GM21515 (cell line): Measurements from ENCODE around the gene UGT1A8.

Source experiments
- ATAC-seq: cut with Tn5 transposase; IDR thresholded peaks from one replicate; pipeline ENCODE4 v1.9.1; 2021; ENCODE audit not compliant: unreplicated experiment

The UGT1A8 gene

GRCh38 chr2:233817361-233817911 lies 200.0 kb downstream of the UGT1A8 start:
- no peak for ATAC-seq

DNA sequence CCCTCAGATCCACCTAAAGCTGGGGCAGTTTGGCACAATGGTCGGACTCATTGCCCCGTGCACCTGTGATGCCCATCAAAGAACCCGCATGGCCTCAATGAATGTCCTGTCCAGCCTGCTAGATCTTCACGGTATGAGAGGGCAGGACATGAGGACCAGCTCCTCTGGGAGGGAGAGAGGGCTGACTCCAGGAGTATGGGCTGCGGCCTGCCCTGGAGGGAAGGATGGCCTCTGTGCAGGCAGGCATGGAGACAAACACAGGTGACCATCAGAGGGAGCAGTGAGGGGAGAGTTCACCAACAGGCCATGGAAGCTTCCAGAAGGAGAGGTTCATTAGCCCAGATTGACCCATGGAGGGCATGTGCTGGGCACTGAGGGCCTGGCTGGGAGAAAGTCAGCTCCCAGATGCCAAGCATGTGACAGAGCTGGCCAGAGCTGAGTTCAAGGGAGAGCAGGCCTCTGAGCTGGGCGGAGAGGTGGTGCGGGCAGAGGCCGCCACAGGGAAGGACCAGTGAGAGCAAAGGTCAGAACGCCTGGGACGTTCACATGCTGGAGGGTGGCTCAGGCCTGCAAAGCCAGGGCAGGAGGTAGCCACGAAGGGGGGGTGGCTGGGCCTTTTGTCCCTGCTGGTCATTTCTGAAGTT lies 200.7 kb downstream of the UGT1A8 start:
- ATAC-seq, result no peak

DNA sequence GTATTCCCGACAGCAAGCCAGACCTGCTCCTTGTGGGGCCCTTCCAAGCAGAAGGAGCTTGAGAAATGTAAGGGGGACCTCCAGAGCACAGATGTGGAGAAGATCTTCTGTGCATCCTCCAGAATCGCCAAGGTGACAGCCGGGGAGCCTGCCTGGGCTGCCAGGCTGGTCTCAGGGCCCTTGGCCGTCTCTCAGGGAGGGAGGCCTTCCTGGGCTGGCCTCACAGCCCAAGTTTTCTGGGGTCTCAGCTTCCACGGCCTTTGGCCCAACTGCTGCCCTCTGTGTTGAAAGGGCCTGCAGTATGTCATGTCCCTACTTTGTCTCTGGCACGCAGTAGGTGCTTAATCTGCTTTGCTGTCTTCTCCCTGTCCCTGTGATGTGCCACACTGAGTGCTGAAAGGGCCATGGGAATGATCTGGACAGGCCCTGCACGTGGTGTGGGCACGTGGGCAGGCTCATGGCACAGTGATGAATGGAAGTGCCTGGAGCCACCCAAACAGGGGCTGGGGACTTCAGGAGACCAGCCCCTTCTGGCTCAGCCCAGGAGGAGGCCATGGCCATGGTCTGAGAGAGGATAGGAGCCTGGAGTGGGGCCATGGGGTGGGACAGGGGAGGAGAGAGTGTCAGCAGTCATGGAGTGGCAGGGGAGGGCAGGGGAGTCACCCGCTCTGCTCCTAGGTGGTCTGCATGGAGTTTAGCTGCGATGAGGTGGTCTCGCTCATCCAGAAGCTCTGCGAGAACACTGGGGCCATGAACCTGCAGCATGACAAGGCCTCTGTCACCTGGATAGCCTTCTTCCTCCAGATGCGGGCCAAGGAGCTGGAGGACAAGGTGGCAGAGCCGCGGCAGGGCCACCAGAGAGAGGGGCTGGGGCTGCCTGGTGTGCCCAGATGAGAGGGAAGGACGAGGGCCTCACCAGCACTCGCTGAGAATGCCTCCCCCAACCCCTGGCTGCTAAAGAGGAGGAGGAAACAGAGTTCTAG lies 201.5 kb downstream of the UGT1A8 start:
- no peak for ATAC-seq

DNA sequence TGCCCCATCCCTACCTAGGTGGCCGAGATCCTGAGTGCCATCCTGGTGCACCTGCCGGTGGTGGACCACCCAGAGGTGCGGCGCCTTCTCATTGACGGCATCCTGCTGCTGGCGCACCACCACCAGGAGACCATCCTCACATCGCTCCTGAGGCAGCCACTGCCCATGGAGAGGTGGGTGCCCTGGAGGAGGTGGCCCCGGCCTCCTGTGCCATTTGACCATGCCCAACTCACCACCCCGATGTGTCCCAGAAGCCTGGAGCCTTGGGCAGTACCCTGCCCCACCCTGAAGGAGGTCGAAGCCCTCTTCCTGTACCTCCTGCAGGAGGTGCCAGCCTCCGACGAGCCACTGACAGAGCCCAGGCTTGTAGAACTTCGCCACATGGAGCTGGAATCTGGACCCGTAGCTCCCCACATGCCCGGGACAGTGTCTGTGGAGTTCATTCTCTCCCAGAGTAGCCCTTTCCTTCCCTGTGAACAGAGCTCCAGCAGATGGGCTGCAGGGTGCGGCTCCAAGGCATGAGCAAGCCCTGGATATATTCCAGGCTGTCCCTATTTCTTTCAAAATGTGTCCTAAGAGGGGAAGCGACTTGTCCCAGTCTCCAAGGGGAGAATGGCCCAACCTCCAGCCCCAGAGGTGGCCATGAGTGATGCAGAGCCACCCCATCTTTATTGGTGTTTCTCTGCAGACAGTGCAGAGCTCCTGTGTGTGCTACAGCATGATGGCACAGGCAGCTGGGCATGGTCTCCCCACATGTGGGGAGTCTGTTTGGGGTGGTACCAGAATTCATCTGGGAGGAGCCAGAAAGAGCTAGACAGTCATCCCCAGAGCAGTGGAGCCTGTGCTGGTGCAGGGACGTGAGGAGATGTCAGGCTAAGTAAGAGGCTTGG lies 202.7 kb downstream of the UGT1A8 start:
- no peak for ATAC-seq

GRCh38 chr2:233820774-233821105 lies 203.3 kb downstream of the UGT1A8 start:
- no peak for ATAC-seq

DNA sequence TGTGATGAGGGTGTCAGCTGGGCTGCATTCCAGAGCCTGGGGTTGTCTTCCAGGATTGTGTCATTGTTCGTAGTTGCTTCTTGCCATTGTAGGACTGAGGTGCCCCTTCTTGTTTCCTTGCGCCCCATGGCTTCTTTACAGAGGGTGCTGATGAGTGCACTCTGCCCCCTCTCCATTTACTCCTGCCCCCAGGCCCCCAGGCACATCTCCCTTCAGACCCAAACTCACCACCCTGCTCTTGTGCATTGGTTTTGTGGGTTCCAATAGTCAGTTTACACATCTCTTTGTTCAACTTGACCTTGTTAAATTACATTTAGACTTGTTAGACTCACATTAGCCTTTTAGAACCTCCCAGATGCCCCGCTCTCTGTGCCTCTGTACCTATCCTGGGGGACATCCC lies 203.8 kb downstream of the UGT1A8 start:
- ATAC-seq, result no peak

DNA sequence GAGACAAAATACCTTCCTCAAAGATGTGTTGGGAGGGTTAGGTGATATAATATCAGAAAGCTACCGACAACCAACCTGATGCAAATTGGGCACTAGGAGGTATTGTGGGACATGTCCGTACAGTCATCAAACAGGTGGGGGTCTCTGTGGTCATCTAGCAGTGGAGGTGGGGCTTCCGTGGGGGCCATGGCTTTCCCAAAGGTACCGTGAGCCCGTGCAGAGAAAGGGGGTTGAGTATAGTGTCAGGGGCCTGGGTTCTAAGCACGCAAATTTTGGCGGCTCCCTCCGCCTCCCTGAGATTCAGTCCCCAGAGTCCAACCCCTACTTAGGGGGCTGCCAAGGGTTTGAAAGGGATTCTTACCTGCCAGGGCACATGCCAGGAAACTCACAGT lies 204.3 kb downstream of the UGT1A8 start:
- no peak for ATAC-seq

DNA sequence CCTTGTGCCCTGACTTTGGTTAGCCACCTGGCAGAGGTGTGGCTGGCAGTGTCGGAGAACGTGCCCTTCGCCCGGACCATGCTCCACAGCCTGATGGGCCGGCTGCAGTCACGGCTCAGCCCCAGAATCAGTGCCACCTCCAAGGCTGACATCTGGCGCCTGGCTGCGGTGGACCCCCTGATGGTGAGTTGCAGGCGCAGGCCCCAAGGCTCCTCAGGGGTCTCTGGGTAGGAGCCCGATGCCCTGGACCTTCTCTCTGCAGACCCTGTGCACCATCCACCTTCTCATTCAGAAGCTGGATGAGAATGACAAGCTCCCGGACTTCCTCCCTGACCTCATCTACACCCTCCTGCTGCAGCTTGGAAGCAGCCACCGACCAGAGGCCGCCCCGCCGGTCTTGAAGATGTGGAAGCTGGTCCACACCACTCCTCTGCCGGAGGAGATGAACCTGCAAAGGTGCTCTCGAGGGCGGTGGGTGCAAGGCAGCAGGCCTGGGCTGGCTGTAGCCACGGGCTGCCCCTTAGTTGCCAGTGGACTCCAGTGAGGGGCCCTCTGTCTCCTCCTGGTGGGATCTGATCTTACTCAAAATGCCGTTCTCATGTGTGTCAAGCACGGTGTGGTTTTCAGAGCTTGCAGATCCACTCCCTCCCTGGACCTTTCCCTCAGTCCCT lies 204.8 kb downstream of the UGT1A8 start:
- ATAC-seq, result no peak
